Measurements from ENCODE around the gene ATG13.

The ATG13 gene

DNA sequence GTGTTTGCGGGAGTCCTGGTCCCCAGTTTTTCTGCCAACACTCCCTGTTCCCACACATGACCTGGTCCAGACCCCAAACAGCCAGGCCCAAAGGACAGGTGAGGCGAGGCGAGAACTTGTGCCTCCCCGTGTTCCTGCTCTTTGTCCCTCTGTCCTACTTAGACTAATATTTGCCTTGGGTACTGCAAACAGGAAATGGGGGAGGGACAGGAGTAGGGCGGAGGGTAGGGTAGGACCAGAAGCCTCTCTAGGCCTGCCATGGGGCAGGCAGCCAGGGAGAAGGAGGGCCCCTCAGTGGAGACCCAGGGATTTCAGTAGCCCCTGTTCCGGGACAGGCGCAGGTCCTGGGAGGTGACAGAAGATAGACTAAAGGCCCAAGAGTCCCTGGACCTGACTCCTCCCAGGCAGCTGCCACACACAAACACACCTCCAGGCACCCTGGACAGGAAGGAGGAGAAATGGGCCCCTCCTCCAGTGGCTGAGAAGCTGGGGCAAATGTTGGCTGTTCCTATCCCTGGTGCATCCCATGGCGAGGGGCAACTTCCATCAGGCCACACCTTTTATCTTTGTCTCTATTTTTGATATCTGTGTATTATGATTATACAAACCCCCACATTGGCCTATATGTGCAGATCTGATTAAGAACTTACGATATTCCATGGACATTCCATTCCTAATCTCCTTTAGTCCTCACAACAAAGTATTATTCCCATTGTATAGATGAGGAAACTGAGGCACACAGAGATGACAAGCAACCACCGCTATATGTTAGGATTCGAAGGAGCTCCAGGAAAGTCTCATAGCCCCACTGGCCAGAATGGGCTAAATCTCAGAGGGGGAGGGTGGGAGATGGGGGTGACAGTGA, 101.0 kb downstream of the ATG13 start:
- TF ChIP-seq, protein P1, sequence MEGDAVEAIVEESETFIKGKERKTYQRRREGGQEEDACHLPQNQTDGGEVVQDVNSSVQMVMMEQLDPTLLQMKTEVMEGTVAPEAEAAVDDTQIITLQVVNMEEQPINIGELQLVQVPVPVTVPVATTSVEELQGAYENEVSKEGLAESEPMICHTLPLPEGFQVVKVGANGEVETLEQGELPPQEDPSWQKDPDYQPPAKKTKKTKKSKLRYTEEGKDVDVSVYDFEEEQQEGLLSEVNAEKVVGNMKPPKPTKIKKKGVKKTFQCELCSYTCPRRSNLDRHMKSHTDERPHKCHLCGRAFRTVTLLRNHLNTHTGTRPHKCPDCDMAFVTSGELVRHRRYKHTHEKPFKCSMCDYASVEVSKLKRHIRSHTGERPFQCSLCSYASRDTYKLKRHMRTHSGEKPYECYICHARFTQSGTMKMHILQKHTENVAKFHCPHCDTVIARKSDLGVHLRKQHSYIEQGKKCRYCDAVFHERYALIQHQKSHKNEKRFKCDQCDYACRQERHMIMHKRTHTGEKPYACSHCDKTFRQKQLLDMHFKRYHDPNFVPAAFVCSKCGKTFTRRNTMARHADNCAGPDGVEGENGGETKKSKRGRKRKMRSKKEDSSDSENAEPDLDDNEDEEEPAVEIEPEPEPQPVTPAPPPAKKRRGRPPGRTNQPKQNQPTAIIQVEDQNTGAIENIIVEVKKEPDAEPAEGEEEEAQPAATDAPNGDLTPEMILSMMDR (IDR thresholded peaks at IDR 0.05; ENCODE audit: low read depth, low read length): no peak
- H3K4me3 ChIP-seq (ENCODE audit: low read depth, low read length): no peak overlapping the region

DNA sequence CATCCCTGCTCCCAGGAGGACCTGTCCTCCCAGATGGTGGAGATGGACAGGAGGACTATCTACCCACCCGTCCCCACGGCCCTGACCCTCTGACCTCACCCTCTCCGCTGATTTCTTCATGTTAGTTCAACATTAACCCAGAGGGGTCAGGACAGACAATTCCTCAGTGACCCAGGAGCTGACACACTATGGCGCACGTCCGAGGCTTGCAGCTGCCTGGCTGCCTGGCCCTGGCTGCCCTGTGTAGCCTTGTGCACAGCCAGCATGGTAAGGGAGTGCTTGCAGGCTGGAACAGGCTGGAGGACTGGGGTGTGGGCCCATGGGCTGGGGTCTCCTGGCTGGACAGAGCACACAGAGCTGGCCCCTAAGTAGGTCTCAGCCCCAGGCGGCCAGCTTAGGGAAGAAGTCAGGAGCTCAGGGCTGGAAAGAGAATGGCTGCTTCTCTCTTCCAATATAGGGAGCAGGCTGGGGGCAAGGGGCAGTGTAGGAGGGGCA, 101.7 kb downstream of the ATG13 start, which contains the start of gene F2:
TSS of gene F2 (plus strand) at position 166 of the 495 bp plus-strand sequence. CDS start at position 189, 23 bp downstream.
- H3K4me3 ChIP-seq (ENCODE audit: low read depth, low read length): no peak within 1 kb of the TSS
- TF ChIP-seq, protein P1 (IDR thresholded peaks at IDR 0.05; ENCODE audit: low read depth, low read length): no peak

DNA sequence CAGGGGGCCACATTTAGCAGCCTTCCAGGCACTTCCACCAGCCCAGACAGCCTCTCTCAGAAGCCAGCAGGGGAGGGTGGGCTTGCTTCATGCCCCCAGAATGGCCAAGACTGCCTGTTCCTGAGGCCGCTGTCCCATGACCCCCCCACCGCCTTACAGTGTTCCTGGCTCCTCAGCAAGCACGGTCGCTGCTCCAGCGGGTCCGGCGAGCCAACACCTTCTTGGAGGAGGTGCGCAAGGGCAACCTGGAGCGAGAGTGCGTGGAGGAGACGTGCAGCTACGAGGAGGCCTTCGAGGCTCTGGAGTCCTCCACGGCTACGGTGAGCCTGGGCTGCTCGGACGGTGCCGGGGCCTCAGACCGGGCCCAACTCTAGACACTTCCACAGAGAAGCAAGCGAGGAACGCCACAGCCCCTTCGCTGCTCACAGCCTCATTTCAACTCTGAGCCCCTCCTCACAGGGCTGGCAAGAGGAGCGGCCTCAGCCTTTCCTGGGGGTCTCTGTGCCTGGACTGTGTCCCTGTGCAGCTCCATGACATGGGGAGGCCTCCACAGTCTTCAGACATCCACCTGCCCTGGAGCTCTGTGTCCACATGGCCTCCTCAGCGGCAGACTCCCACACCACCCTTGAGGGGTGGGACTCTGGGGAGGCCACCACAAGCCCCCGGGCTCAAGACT, 102.3 kb downstream of the ATG13 start:
- TF ChIP-seq, protein P1 (IDR thresholded peaks at IDR 0.05; ENCODE audit: low read depth, low read length): no peak

DNA sequence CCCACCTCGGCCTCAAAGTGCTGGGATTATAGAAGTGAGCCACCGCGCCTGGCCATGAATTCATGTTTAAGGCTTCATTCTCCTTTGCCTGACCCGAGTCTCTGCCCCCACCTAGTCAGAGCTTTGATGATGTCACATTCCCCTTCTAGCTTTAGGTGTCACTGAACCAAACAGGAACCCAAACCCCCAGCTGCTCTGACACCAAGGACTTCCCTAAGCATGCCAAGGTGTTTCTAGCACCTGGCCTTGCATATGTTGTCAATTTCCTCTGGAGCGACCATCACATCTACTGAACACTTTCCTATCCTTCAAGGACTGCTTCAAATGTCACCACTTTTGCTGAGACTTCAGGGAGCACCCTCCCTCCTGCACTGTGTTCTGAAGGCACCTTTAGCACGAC, 103.9 kb downstream of the ATG13 start:
- no peak overlapping the region for H3K4me3 ChIP-seq (ENCODE audit: low read depth, low read length)
- TF ChIP-seq, protein P1 (IDR thresholded peaks at IDR 0.05; ENCODE audit: low read depth, low read length): no peak

More for the DNA sequence above, 102.3 kb downstream of the ATG13 start:
- H3K4me3 ChIP-seq (ENCODE audit: low read depth, low read length): no peak overlapping the region

DNA sequence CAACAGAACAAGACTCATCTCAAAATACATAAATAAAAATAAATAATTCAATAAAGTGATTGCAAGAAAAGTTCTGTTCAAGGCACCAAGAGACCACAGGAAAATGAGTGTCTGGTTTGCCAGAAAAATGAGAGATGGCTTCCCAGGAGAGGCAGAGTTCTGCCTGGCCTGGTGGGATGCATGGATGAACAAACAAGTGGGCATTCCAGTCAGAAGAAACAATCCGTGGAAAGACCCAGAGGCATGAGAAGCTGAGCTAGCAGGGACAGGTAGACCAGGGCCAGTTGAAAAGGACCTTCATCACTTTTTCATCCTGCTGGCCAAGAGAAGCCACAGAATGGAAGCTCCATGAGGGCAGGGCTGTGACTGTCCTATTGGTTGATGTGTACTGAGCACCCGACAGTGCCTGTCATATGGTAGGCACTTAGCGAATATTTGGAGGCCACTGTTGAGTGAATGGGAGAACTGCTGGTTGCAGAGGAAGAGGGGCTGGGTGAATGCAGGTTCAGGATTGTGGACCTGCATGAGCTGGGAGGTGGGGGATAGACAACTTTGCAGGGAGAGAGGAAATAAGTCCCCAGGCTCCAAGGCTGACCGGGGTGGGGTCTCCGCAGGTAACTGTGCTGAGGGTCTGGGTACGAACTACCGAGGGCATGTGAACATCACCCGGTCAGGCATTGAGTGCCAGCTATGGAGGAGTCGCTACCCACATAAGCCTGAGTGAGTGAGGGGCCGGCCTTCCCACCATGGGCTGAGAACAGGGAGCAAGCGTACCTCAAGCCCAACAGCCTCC, 105.4 kb downstream of the ATG13 start:
- TF ChIP-seq, protein P1 (IDR thresholded peaks at IDR 0.05; ENCODE audit: low read depth, low read length): no peak
- H3K4me3 ChIP-seq (ENCODE audit: low read depth, low read length): no peak overlapping the region

DNA sequence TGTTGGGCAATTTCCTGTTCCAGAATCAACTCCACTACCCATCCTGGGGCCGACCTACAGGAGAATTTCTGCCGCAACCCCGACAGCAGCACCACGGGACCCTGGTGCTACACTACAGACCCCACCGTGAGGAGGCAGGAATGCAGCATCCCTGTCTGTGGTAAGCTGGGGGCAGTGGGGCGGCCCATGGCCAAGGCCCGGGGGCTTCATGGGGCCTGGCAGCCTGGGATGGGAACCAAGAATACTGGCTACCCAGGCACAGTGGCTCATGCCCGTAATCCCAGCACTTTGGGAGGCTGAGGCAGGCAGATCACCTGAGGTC, 106.0 kb downstream of the ATG13 start:
- TF ChIP-seq, protein P1 (IDR thresholded peaks at IDR 0.05; ENCODE audit: low read depth, low read length): no peak
- H3K4me3 ChIP-seq (ENCODE audit: low read depth, low read length): no peak overlapping the region

All from WI38 (cell line).